Vagina (tissue), 2 donors: ENCODE measurements around the gene CCDC198. TPM values are rescaled to one million over a fixed set of nuclear protein-coding genes. Genes with fewer than 3 reads are reported as not detected.

Experiments
- DNase-seq, 2 donors: peaks; one replicate each; pipeline ENCODE4 v3.0.0-alpha.2; 2017; ENCODE audit errors: extremely low spot score in 2 of 2
- H3K27ac ChIP-seq: fragments of 200-600 bp; sonication (generic); one replicate; pipeline ENCODE4 v1.5.1; 2019
- H3K27me3 ChIP-seq: fragments of 200-600 bp; sonication (generic); one replicate; pipeline ENCODE4 v1.5.1; 2019
- H3K36me3 ChIP-seq, 2 donors: fragments of 200-600 bp; sonication (generic); one replicate each; pipeline ENCODE4 v1.5.1; 2017 to 2019
- H3K4me1 ChIP-seq: fragments of 200-600 bp; sonication (generic); one replicate; pipeline ENCODE4 v1.5.1; 2019
- H3K4me3 ChIP-seq, 2 donors: fragments of 200-600 bp; sonication (generic); 1 replicate in 1 of 2; 2 replicates in 1 of 2; pipeline ENCODE4 v1.5.1; 2016 to 2019
- H3K9me3 ChIP-seq: fragments of 200-600 bp; sonication (generic); one replicate; pipeline ENCODE4 v1.5.1; 2019
- POLR2A ChIP-seq, 2 donors: fragments of 450-650 bp; IDR thresholded peaks; one replicate each; pipeline ENCODE4 v1.6.1; 2017; ENCODE audit warnings: antibody characterized with exemption in 2 of 2, mild to moderate bottlenecking in 2 of 2, moderate library complexity in 2 of 2
- POLR2AphosphoS5 ChIP-seq, 2 donors: sonication (generic); formaldehyde crosslinking; IDR thresholded peaks; one replicate each; pipeline ENCODE4 v1.9.0; 2017; ENCODE audit warnings: antibody characterized with exemption in 2 of 2, mild to moderate bottlenecking in 2 of 2, low read depth in 1 of 2; ENCODE audit not compliant: insufficient read depth in 1 of 2
- intact Hi-C: fragments of 100-400 bp; cut with DNase I; formaldehyde crosslinking; loops from one replicate; pipeline ENCODE4 v1.15.1; 2023
- total RNA-seq: library from RNA; depleted of rRNA; stranded (reverse); fragments of >200 nt; gene quantifications from one replicate; pipeline ENCODE4 v1.2.3, GENCODE V29; 2016
- TF ChIP-seq, protein P1 (sequence below), 3 experiments: fragments of 450-650 bp in 2 of 3; fragments of 200-600 bp in 1 of 3; sonication (generic) in 1 of 3; IDR thresholded peaks; one replicate each; pipeline ENCODE4 v1.5.1; 2017 to 2019; ENCODE audit warnings: antibody characterized with exemption in 3 of 3, mild to moderate bottlenecking in 2 of 3, moderate library complexity in 2 of 3

The CCDC198 gene
- total RNA-seq, 1 donor from 2014 or later = not detected

DNA sequence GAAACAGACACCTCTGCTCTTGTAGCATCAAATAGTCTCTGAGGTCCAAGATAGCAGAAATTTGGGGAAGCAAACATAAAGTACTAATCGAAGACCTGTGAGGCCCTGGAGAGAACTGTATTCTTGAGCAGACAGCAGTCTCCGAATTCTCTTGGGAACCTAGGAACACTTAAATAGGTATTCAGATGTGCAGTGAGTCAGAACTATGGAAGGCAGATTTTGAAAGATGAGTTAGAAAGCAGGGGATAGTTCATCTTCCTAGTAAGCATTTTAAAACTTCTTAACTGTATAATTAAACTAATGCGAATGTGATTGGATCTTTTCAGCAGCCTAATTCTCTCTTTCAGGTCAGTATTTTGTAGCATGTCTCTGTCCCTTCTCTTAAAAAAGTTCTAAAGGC is 72.7 kb downstream of the CCDC198 start:
- TF ChIP-seq, protein P1, sequence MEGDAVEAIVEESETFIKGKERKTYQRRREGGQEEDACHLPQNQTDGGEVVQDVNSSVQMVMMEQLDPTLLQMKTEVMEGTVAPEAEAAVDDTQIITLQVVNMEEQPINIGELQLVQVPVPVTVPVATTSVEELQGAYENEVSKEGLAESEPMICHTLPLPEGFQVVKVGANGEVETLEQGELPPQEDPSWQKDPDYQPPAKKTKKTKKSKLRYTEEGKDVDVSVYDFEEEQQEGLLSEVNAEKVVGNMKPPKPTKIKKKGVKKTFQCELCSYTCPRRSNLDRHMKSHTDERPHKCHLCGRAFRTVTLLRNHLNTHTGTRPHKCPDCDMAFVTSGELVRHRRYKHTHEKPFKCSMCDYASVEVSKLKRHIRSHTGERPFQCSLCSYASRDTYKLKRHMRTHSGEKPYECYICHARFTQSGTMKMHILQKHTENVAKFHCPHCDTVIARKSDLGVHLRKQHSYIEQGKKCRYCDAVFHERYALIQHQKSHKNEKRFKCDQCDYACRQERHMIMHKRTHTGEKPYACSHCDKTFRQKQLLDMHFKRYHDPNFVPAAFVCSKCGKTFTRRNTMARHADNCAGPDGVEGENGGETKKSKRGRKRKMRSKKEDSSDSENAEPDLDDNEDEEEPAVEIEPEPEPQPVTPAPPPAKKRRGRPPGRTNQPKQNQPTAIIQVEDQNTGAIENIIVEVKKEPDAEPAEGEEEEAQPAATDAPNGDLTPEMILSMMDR (IDR thresholded peaks at IDR 0.05) = no peak
- TF ChIP-seq POLR2AphosphoS5 (IDR thresholded peaks at IDR 0.05; ENCODE audit: insufficient read depth in 1 of 2, low read depth in 1 of 2) (no peak), POLR2A (IDR thresholded peaks at IDR 0.05) (no peak)
- intact Hi-C loops = no loop called here
- no peak overlapping the region for H3K4me3 ChIP-seq
- H3K4me1 ChIP-seq = no peaks in the 10 kb centered on the region
- no peaks in the 10 kb centered on the region for H3K36me3 ChIP-seq
- H3K9me3 ChIP-seq = no peaks in the 10 kb centered on the region
- no peak overlapping the region for H3K27ac ChIP-seq
- no peak for DNase-seq
- H3K27me3 ChIP-seq = no peaks in the 10 kb centered on the region

DNA sequence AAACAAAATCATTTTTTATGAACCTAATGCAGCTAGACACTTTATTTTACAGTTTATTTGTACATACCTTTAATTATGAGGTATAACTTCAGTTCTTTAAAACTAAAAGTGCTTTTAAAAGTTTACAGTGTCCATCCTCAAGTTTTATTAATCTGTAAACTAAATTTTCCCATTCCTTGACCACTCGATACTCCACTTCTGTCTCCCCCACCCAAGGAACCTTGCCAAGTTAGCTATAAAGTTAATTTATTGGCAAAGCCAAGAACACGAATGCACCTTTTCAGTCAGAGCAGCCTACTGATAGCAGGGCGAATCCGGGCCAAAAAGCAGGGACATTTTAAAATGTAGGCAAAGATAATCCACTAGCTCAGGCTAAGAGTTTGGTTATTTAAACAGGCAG is 73.6 kb downstream of the CCDC198 start:
- Histone ChIP-seq H3K27me3 (no peaks in the 10 kb centered on the region), H3K9me3 (no peaks in the 10 kb centered on the region), H3K4me1 (no peaks in the 10 kb centered on the region), H3K27ac (no peak overlapping the region), H3K4me3 (no peak overlapping the region), H3K36me3 (no peaks in the 10 kb centered on the region)
- intact Hi-C loops = no loop called here
- DNase-seq = no peak
- TF ChIP-seq POLR2A (IDR thresholded peaks at IDR 0.05) (no peak), POLR2AphosphoS5 (IDR thresholded peaks at IDR 0.05; ENCODE audit: insufficient read depth in 1 of 2, low read depth in 1 of 2) (no peak)
- TF ChIP-seq, protein P1 (IDR thresholded peaks at IDR 0.05) = no peak

Other genes with a start within 250 kb of the CCDC198 start
- gene EXOC5, start 225.0 kb downstream of the CCDC198 start, total RNA-seq = 33.9 TPM
- gene AP5M1, start 224.9 kb downstream of the CCDC198 start, total RNA-seq = 18.2 TPM
- 14.0 TPM for gene NAA30, start 103.3 kb downstream of the CCDC198 start, total RNA-seq